Esophagus squamous epithelium (tissue), 5 donors: ENCODE measurements around the gene GPR35. TPM values are rescaled to one million over a fixed set of nuclear protein-coding genes. Genes with fewer than 3 reads are reported as not detected.
"Not testable (repeated sequence)": the region's sequence is repeated elsewhere in the genome, so short reads cannot be mapped to it uniquely, and the experiment has no call there.

ENCODE experiments used
- DNase-seq: peaks from one replicate; lab custom pipeline; 2025; lab: John Stamatoyannopoulos, UW
- H3K27ac ChIP-seq, 4 donors: fragments of 200-600 bp; sonication (generic); one replicate each; pipeline ENCODE4 v1.5.1; 2016 to 2019; ENCODE audit warnings: mild to moderate bottlenecking in 1 of 4
- H3K27me3 ChIP-seq, 4 donors: fragments of 200-600 bp; sonication (generic); 1 replicate in 3 of 4; 2 replicates in 1 of 4; pipeline versions ENCODE4 v1.5.1 to v1.6.0; 2017 to 2021; ENCODE audit warnings: antibody characterized with exemption in 1 of 4
- H3K36me3 ChIP-seq, 3 donors: fragments of 200-600 bp; sonication (generic); one replicate each; pipeline ENCODE4 v1.5.1; 2016 to 2019
- H3K4me1 ChIP-seq, 3 donors: fragments of 200-600 bp; sonication (generic); one replicate each; pipeline ENCODE4 v1.5.1; 2017 to 2019
- H3K4me3 ChIP-seq, 4 donors: fragments of 200-600 bp; sonication (generic); 1 replicate in 3 of 4; 2 replicates in 1 of 4; pipeline ENCODE4 v1.5.1; 2016 to 2019; ENCODE audit warnings: mild to moderate bottlenecking in 2 of 4, moderate library complexity in 1 of 4
- H3K9me3 ChIP-seq, 3 donors: fragments of 200-600 bp; sonication (generic); one replicate each; pipeline ENCODE4 v1.5.1; 2016 to 2019
- POLR2A ChIP-seq, 4 donors: fragments of 450-650 bp; IDR thresholded peaks; one replicate each; pipeline ENCODE4 v1.6.1; 2017; ENCODE audit warnings: antibody characterized with exemption in 4 of 4, mild to moderate bottlenecking in 4 of 4, moderate library complexity in 3 of 4
- WGBS, 2 donors: methylation state at CpG; one replicate each; pipeline ENCODE4 v1.1.5; 2018; 5-methylcytosine and 5-hydroxymethylcytosine counted together
- intact Hi-C: fragments of 100-400 bp; cut with DNase I; formaldehyde crosslinking; loops from one replicate; pipeline ENCODE4 v1.15.0; 2022
- total RNA-seq, 4 donors: library from RNA; depleted of rRNA; stranded (reverse); fragments of >200 nt; gene quantifications; one replicate each; pipeline ENCODE4 v1.1.0, GENCODE V29; 2016
- TF ChIP-seq, protein P1 (sequence below), 6 experiments: fragments of 450-650 bp in 4 of 6; fragments of 200-600 bp in 2 of 6; sonication (generic) in 2 of 6; IDR thresholded peaks; one replicate each; pipeline ENCODE4 v1.5.1; 2016 to 2019; ENCODE audit warnings: antibody characterized with exemption in 6 of 6, mild to moderate bottlenecking in 4 of 6, moderate library complexity in 4 of 6
- donor health status: DM: yes; HTN: yes; CAD: no.

GPR35 gene
- total RNA-seq, 4 donors from 2014 or later: 0.31 to 3.2 (median 1.3) TPM

DNA sequence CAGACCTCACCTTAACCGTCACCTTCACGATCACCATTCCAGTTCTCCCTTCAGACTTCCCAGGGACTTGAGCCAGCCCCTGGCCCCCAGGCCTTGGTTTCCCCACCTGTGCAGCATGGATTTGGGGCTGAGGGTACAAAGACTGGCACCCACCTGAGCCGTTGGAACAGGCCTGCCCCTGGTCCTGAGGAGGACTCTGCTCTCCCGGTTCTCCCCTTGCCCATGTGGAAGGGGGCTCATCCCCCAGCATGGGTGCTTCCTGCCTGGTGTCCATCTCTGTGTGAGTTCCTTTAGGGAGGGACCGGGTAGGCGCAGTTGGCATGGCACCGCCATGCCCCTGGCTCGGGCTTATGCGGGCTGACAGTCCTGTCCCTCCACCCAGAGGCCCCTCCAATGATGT lies 10.9 kb upstream of the GPR35 start:
- no peak overlapping the region for H3K27ac ChIP-seq
- no peaks in the 10 kb centered on the region for H3K36me3 ChIP-seq
- DNase-seq: no peak
- H3K4me3 ChIP-seq: no peak overlapping the region
- 100% methylated on average over 3 to 5 of the region's 9 CpGs for WGBS, 2 donors
- intact Hi-C loops: no loop called here
- H3K4me1 ChIP-seq: peaks cover 0 to 3% (median 0%) of the 10 kb centered on the region in 3 donors
- TF ChIP-seq POLR2A (IDR thresholded peaks at IDR 0.05): no peak
- TF ChIP-seq, protein P1, sequence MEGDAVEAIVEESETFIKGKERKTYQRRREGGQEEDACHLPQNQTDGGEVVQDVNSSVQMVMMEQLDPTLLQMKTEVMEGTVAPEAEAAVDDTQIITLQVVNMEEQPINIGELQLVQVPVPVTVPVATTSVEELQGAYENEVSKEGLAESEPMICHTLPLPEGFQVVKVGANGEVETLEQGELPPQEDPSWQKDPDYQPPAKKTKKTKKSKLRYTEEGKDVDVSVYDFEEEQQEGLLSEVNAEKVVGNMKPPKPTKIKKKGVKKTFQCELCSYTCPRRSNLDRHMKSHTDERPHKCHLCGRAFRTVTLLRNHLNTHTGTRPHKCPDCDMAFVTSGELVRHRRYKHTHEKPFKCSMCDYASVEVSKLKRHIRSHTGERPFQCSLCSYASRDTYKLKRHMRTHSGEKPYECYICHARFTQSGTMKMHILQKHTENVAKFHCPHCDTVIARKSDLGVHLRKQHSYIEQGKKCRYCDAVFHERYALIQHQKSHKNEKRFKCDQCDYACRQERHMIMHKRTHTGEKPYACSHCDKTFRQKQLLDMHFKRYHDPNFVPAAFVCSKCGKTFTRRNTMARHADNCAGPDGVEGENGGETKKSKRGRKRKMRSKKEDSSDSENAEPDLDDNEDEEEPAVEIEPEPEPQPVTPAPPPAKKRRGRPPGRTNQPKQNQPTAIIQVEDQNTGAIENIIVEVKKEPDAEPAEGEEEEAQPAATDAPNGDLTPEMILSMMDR (IDR thresholded peaks at IDR 0.05): no peak
- H3K9me3 ChIP-seq: no peaks in the 10 kb centered on the region
- no peaks in the 10 kb centered on the region for H3K27me3 ChIP-seq

DNA sequence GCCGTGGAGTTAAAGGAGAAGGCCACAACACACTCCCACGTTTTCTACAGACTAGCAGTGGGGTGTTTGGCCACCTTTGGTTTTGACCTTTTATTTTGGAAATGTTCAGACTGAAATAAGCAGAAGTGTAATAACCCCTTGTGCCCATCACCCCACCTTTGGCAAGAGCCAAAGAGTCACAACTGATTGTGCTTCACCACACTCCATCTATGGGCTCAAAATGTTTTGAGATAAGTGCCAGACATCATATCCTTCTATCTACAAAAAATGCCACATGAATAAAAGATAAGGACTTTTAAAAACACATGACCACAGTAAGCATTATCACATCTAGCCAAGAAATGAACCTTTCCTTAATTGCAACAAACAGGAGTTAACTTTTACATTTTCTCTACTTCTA lies 9.9 kb upstream of the GPR35 start:
- H3K27me3 ChIP-seq: no peaks in the 10 kb centered on the region
- no peaks in the 10 kb centered on the region for H3K9me3 ChIP-seq
- no peaks in the 10 kb centered on the region for H3K36me3 ChIP-seq
- H3K27ac ChIP-seq: no peak overlapping the region
- no peak overlapping the region for H3K4me3 ChIP-seq
- TF ChIP-seq, protein P1 (IDR thresholded peaks at IDR 0.05): no peak
- no peak for TF ChIP-seq POLR2A (IDR thresholded peaks at IDR 0.05)
- intact Hi-C loops: no loop called here
- DNase-seq: no peak
- peaks cover 0 to 3% (median 0%) of the 10 kb centered on the region in 3 donors for H3K4me1 ChIP-seq
- 68 to 100% methylated on average over 1 to 2 of the region's 2 CpGs for WGBS, 2 donors

DNA sequence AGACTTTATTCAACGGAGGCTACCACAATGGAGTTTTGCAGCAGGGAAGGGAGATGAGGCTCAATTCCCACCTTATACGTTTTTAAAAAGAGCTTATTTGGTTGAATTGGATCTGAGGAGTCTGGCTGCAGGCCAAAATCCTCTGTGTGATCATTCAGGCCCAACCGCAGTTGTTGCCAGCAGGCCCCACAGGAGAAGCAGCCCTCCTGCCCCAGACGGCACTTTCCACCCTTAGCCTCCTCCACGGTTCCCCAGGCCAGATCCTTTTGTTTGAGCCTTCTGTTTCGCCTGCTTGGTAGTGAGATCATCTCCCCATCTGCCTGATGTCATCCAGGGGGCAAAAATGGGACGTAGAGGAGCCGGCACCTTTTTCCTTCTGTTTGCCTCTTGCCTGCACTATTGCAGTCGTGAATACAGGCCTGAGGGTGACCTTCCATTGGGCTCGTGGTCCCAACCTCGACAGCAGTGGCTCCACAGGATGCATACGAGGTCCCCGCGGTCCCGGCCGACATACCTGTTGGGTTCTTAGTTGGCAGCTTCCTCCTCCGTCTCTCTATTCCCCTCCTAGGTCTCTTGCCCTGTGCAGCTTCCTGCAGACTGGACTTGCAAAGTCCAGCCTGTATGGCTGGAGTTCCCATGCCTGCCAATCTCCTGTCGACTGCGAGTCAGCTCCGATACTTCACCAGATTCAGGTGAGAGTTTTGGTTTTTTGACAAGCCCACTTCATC lies 9.3 kb upstream of the GPR35 start:
- TF ChIP-seq, protein P1 (IDR thresholded peaks at IDR 0.05): no peak
- TF ChIP-seq POLR2A (IDR thresholded peaks at IDR 0.05): no peak
- Histone ChIP-seq H3K4me1 (peaks cover 0 to 3% (median 0%) of the 10 kb centered on the region in 3 donors), H3K27me3 (no peaks in the 10 kb centered on the region), H3K4me3 (no peak overlapping the region), H3K9me3 (no peaks in the 10 kb centered on the region), H3K36me3 (no peaks in the 10 kb centered on the region), H3K27ac (no peak overlapping the region)
- DNase-seq: no peak
- intact Hi-C loops: no loop called here
- 80 to 86% methylated on average over 15 to 19 of the region's 20 CpGs for WGBS, 2 donors

DNA sequence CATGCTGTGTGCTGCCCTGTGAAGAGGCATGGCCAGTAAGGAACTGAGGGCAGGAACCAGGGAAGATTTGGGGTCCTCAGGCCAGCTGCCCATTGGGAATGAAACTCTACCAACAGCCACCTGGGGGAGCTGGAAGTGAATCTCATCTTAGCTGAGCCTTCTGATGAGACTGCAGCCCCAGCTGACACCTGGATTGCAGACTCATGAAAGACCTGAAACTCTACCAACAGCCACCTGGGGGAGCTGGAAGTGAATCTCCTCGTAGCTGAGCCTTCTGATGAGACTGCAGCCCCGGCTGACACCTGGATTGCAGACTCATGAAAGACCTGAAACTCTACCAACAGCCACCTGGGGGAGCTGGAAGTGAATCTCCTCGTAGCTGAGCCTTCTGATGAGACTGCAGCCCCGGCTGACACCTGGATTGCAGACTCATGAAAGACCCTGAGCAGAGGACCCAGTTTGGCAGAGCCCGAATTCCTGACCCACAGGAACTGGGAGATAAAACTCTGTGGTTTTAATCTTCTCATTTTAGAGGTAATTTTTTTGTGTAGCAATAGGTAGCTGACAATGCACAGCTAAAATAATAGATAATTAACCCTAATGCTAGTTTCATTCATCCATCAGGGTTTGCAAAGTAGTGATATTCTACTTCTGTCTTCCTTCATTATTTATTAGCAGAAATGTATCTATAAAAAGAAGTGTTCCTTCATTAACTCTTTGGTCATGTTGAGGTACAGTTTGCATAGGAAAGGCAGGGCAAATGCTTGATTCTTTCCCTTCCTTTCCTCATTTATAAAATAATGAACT lies 8.2 kb upstream of the GPR35 start:
- H3K36me3 ChIP-seq, H3K27ac ChIP-seq, intact Hi-C loops, H3K9me3 ChIP-seq, H3K4me3 ChIP-seq, H3K27me3 ChIP-seq, H3K4me1 ChIP-seq, DNase-seq: not testable (repeated sequence)
- 72 to 86% methylated on average over 3 of the region's 5 CpGs for WGBS, 2 donors

DNA sequence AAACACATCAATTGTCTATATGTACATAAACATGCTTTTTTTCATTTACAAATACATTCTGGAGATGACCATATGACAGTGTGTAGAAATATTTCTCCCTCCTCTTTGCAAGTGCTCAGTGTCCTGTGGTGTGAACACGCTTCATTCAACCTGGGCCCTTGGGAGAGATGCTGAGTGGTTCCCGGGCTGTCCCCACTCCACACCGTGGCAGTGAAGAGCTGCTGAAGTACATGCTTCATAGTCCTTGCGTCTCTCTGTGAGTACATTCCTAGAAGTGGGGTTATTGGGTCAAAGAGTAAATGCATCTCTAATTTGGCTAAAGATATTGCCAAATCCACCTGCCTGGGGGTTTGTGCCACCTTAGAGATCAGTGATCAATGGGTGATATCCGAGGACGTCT lies 6.5 kb upstream of the GPR35 start:
- Histone ChIP-seq H3K27me3 (no peaks in the 10 kb centered on the region), H3K4me3 (no peak overlapping the region), H3K36me3 (no peaks in the 10 kb centered on the region), H3K9me3 (no peaks in the 10 kb centered on the region), H3K4me1 (peaks cover 0 to 5% (median 0%) of the 10 kb centered on the region in 3 donors), H3K27ac (no peak overlapping the region)
- DNase-seq: no peak
- no peak for TF ChIP-seq POLR2A (IDR thresholded peaks at IDR 0.05)
- TF ChIP-seq, protein P1 (IDR thresholded peaks at IDR 0.05): no peak
- intact Hi-C loops: no loop called here
- 90 to 92% methylated on average over 6 of the region's 6 CpGs for WGBS, 2 donors
